ENCODE measurements around the gene DSTN.

The DSTN gene

DNA sequence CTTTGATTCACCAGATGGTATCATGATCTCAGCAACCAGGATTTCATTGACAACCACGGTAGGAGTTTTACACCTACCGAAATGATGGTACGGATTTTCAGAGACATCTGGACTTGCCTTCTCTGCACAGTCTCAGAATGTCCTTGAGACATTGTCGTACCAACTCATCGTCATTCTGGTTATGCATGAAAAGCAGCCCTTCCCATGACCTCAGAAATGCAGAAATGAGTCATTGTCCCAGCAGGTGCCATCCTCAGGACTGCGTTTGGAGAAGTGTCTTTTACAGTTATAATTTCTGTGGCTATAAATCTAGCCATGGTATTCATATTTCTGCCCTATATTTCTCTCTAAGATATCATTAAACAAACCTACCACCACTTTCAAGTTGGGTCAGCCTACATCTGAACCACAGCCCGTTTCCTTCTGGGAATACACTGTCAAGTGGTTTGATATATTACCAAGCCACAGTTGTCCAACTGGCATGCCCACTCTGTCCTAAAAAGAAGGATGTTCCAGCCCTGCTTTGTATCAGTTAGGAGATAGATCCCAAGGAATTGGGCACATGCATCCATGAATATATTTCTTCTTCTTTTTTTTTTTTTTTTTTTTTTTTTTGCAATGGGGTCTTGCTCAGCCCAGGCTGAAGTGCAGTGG, 31.2 kb upstream of the DSTN start:
- H3K4me3 ChIP-seq (replicated peaks; ENCODE audit: insufficient read depth, low read length), result no peak overlapping the region
- no peaks in the 10 kb centered on the region for H3K27me3 ChIP-seq (ENCODE audit: insufficient read depth, poor library complexity, severe bottlenecking)
- DNase-seq (ENCODE audit: low read depth in 1 of 2, low spot score in 1 of 2), result peak in 1 of 2 experiments; percentile 40
- TF ChIP-seq, protein P1, sequence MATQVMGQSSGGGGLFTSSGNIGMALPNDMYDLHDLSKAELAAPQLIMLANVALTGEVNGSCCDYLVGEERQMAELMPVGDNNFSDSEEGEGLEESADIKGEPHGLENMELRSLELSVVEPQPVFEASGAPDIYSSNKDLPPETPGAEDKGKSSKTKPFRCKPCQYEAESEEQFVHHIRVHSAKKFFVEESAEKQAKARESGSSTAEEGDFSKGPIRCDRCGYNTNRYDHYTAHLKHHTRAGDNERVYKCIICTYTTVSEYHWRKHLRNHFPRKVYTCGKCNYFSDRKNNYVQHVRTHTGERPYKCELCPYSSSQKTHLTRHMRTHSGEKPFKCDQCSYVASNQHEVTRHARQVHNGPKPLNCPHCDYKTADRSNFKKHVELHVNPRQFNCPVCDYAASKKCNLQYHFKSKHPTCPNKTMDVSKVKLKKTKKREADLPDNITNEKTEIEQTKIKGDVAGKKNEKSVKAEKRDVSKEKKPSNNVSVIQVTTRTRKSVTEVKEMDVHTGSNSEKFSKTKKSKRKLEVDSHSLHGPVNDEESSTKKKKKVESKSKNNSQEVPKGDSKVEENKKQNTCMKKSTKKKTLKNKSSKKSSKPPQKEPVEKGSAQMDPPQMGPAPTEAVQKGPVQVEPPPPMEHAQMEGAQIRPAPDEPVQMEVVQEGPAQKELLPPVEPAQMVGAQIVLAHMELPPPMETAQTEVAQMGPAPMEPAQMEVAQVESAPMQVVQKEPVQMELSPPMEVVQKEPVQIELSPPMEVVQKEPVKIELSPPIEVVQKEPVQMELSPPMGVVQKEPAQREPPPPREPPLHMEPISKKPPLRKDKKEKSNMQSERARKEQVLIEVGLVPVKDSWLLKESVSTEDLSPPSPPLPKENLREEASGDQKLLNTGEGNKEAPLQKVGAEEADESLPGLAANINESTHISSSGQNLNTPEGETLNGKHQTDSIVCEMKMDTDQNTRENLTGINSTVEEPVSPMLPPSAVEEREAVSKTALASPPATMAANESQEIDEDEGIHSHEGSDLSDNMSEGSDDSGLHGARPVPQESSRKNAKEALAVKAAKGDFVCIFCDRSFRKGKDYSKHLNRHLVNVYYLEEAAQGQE (IDR thresholded peaks at IDR 0.05; ENCODE audit: insufficient replicate concordance, low read depth), result no peak
- TF ChIP-seq GABPA (IDR thresholded peaks at IDR 0.05; ENCODE audit: low read depth) (no peak), SPI1 (IDR thresholded peaks at IDR 0.05; ENCODE audit: borderline replicate concordance, low read depth) (no peak; the same call in 1 of the 2 replicates)
- H3K27ac ChIP-seq (replicated peaks), result no peak overlapping the region

DNA sequence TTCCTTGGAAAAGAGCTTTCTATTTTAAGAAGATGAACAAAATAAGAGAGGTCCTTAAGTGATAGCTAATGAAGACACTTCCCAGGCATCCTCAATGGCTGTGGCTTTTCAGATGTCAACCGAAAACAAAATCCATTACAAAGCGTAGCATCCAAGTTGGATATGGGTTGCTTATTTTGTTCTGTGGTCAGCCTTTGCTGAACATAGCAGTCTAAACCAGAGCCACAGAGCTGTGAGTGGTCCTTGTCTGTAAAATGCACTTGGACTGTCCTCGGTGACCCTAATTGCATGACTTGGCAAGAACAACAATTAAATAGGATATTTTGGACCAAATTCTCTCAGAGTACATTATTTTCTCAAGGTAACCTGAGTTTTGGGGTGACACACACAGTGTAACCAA, 28.3 kb upstream of the DSTN start:
- TF ChIP-seq, protein P2, sequence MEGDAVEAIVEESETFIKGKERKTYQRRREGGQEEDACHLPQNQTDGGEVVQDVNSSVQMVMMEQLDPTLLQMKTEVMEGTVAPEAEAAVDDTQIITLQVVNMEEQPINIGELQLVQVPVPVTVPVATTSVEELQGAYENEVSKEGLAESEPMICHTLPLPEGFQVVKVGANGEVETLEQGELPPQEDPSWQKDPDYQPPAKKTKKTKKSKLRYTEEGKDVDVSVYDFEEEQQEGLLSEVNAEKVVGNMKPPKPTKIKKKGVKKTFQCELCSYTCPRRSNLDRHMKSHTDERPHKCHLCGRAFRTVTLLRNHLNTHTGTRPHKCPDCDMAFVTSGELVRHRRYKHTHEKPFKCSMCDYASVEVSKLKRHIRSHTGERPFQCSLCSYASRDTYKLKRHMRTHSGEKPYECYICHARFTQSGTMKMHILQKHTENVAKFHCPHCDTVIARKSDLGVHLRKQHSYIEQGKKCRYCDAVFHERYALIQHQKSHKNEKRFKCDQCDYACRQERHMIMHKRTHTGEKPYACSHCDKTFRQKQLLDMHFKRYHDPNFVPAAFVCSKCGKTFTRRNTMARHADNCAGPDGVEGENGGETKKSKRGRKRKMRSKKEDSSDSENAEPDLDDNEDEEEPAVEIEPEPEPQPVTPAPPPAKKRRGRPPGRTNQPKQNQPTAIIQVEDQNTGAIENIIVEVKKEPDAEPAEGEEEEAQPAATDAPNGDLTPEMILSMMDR (IDR thresholded peaks at IDR 0.05; ENCODE audit: insufficient read depth, low read length), result no peak
- TF ChIP-seq, protein P1 (IDR thresholded peaks at IDR 0.05; ENCODE audit: insufficient replicate concordance, low read depth), result no peak
- TF ChIP-seq POLR2AphosphoS5 (IDR thresholded peaks at IDR 0.05; ENCODE audit: low read depth), result no peak
- TF ChIP-seq GABPA (IDR thresholded peaks at IDR 0.05; ENCODE audit: low read depth), result no peak
- no peak for TF ChIP-seq SPI1 (IDR thresholded peaks at IDR 0.05; ENCODE audit: borderline replicate concordance, low read depth)

DNA sequence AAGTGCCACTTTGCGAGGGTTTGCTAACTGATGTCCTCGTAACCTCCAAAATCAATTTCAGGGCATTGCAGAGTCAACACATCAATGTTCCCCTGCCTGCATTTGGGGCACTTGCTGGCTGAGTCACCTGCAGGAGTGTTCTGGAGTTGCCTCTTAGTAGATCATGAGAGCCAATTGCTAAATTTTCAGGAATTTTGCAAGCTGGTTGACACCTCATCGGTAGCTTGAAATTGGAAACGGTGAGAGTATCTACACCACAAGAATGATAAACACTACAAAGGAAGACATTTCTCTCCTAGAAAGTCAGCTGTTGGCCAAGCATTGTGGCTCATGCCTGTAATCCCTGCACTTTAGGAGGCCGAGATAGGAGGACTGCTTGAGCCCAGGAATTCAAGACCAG, 27.9 kb upstream of the DSTN start:
- TF ChIP-seq POLR2AphosphoS5 (IDR thresholded peaks at IDR 0.05; ENCODE audit: low read depth) (no peak), GABPA (IDR thresholded peaks at IDR 0.05; ENCODE audit: low read depth) (no peak), SPI1 (IDR thresholded peaks at IDR 0.05; ENCODE audit: borderline replicate concordance, low read depth) (no peak)
- TF ChIP-seq, protein P2 (IDR thresholded peaks at IDR 0.05; ENCODE audit: insufficient read depth, low read length), result no peak
- TF ChIP-seq, protein P1 (IDR thresholded peaks at IDR 0.05; ENCODE audit: insufficient replicate concordance, low read depth), result no peak
- Histone ChIP-seq H3K4me3 (replicated peaks; ENCODE audit: insufficient read depth, low read length) (no peak overlapping the region), H3K27ac (replicated peaks) (no peak overlapping the region), H3K27me3 (ENCODE audit: insufficient read depth, poor library complexity, severe bottlenecking) (no peaks in the 10 kb centered on the region)
- no peak for DNase-seq (ENCODE audit: low read depth in 1 of 2, low spot score in 1 of 2)

More for the DNA sequence above, 28.3 kb upstream of the DSTN start:
- H3K27me3 ChIP-seq (ENCODE audit: insufficient read depth, poor library complexity, severe bottlenecking), result no peaks in the 10 kb centered on the region
- no peak overlapping the region for H3K27ac ChIP-seq (replicated peaks)
- H3K4me3 ChIP-seq (replicated peaks; ENCODE audit: insufficient read depth, low read length), result no peak overlapping the region
- no peak for DNase-seq (ENCODE audit: low read depth in 1 of 2, low spot score in 1 of 2)

Measured in HL-60 (cell line).